GM19468 (cell line): ENCODE results near the gene ASAP2.

Experiments
- ATAC-seq: cut with Tn5 transposase; IDR thresholded peaks from one replicate; pipeline ENCODE4 v1.9.1; 2021; ENCODE audit warnings: mild to moderate bottlenecking, moderate library complexity, moderate number of reproducible peaks; ENCODE audit not compliant: unreplicated experiment; ENCODE audit errors: extremely low read depth

ASAP2 gene

GRCh38 chr2:9410108-9410507 lies 203.5 kb downstream of the ASAP2 start:
- ATAC-seq: no peak

GRCh38 chr2:9412781-9413180 lies 206.2 kb downstream of the ASAP2 start:
- ATAC-seq: no peak

- no peak for ATAC-seq
Measured at GRCh38 chr2:9415516-9416169, 209.0 kb downstream of the ASAP2 start.

GRCh38 chr2:9416267-9416961 lies 209.8 kb downstream of the ASAP2 start:
- ATAC-seq: no peak

GRCh38 chr2:9416962-9417316 lies 210.3 kb downstream of the ASAP2 start:
- no peak for ATAC-seq

GRCh38 chr2:9417725-9418124 lies 211.1 kb downstream of the ASAP2 start:
- ATAC-seq: no peak

GRCh38 chr2:9418746-9419145 lies 212.1 kb downstream of the ASAP2 start:
- ATAC-seq: no peak

- ATAC-seq: no peak
Measured at GRCh38 chr2:9419541-9419940, 212.9 kb downstream of the ASAP2 start.

- ATAC-seq: no peak
Measured at GRCh38 chr2:9420495-9420894, 213.9 kb downstream of the ASAP2 start.

- ATAC-seq: peak; percentile 0
Measured at GRCh38 chr2:9422321-9423099, 215.9 kb downstream of the ASAP2 start.

- ATAC-seq: peak; percentile 77
Measured at GRCh38 chr2:9423100-9423921, 216.7 kb downstream of the ASAP2 start, which contains the start of the genes CPSF3 and ITGB1BP1. TSS of gene CPSF3 (plus strand) at chr2:9423654. CDS start at chr2:9423774, 120 bp downstream. TSS of gene ITGB1BP1 (minus strand) at chr2:9423528. CDS start at chr2:9418697, 4,831 bp downstream.

- no peak for ATAC-seq
Measured at GRCh38 chr2:9423922-9424272, 217.3 kb downstream of the ASAP2 start.

- no peak for ATAC-seq
Measured at GRCh38 chr2:9424447-9425164, 218.0 kb downstream of the ASAP2 start.

GRCh38 chr2:9428965-9429577 lies 222.5 kb downstream of the ASAP2 start:
- no peak for ATAC-seq

- no peak for ATAC-seq
Measured at GRCh38 chr2:9430316-9431293, 224.0 kb downstream of the ASAP2 start.

- ATAC-seq: no peak
Measured at GRCh38 chr2:9434489-9434888, 227.9 kb downstream of the ASAP2 start.

GRCh38 chr2:9439536-9439935 lies 232.9 kb downstream of the ASAP2 start:
- no peak for ATAC-seq

- no peak for ATAC-seq
Measured at GRCh38 chr2:9440058-9440727, 233.6 kb downstream of the ASAP2 start.
